OCI-LY7 (cell line): ENCODE data around the gene GULP1.

Source experiments
- EZH2phosphoT487 ChIP-seq: fragments of 200-600 bp; sonication (generic); IDR thresholded peaks from 2 replicates; pipeline ENCODE4 v1.6.1; 2018; ENCODE audit warnings: low read depth, borderline replicate concordance, mild to moderate bottlenecking, mixed run types, antibody characterized with exemption, low read length, moderate library complexity, mixed read lengths
- TF ChIP-seq, protein P1 (sequence below): fragments of 200-600 bp; sonication (generic); conservative IDR thresholded peaks from 2 replicates; pipeline ENCODE4 v1.5.1; 2014; ENCODE audit warnings: mild to moderate bottlenecking, antibody characterized with exemption, low read length, moderate library complexity, mixed read lengths

DNA sequence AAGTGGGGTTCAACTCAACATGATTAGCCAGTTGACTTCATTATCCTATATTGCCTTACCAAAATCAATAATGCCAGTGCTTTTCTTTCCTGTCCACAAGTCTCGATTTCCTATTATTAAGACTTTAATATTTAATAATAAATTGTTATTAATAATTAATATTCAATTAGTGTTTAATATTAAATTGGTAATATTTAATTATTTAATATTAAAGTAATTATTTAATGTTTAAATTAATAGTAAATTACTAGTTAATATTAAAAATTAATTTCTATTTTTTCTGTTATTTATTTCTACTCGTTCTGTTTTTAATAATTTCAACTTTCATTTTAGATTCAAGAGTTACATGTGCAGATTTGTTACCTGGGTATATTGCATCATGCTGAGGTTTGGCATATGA, 243.2 kb downstream of the GULP1 start:
- TF ChIP-seq, protein P1, sequence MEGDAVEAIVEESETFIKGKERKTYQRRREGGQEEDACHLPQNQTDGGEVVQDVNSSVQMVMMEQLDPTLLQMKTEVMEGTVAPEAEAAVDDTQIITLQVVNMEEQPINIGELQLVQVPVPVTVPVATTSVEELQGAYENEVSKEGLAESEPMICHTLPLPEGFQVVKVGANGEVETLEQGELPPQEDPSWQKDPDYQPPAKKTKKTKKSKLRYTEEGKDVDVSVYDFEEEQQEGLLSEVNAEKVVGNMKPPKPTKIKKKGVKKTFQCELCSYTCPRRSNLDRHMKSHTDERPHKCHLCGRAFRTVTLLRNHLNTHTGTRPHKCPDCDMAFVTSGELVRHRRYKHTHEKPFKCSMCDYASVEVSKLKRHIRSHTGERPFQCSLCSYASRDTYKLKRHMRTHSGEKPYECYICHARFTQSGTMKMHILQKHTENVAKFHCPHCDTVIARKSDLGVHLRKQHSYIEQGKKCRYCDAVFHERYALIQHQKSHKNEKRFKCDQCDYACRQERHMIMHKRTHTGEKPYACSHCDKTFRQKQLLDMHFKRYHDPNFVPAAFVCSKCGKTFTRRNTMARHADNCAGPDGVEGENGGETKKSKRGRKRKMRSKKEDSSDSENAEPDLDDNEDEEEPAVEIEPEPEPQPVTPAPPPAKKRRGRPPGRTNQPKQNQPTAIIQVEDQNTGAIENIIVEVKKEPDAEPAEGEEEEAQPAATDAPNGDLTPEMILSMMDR: no peak
- no peak for TF ChIP-seq EZH2phosphoT487
